K562 (cell line): ENCODE results near the gene GPRC5B. TPM values are rescaled to one million over a fixed set of nuclear protein-coding genes. Genes with fewer than 3 reads are reported as not detected.
A peak's percentile ranks its signal among the peaks of the same experiment; 100 is the strongest.

ENCODE experiments used
- ATAC-seq: fragments of 200-7000 bp; cut with Tn5 transposase; 3 replicates; pipeline ENCODE4 v1.9.1; 2020; ENCODE audit warnings: moderate library complexity
- BruUV-seq: library from RNA; stranded (reverse); fragments of 400-500 nt; replicated peaks from 2 replicates; lab custom pipeline; 2021; lab: Mats Ljungman, UMichigan
- CTCF ChIA-PET: fragments of 300-600 bp; formaldehyde crosslinking; extraction: SDS; loops from one replicate; lab custom pipeline; 2021; ENCODE audit warnings: low intra/inter-chr PET ratio; lab: Yijun Ruan, JAX
- POLR2A ChIA-PET: fragments of 300-600, 350-650 bp; sonication (Branson Sonifier 250); formaldehyde crosslinking; extraction: SDS; loops from one replicate; lab custom pipeline; 2021; ENCODE audit warnings: antibody characterized with exemption, inconsistent platforms; lab: Yijun Ruan, JAX
- DNase-seq, 4 experiments: peaks; one replicate each; pipeline versions ENCODE4 v3.0.0 to v3.0.0-alpha.2; 2011 to 2018; ENCODE audit warnings: low spot score in 3 of 4, mixed read lengths in 3 of 4; ENCODE audit errors: extremely low read depth in 1 of 4
- FAIRE-seq: peaks from 2 replicates; lab custom pipeline; 2011; peaks lifted over from hg19 to GRCh38; lab: Jason Lieb, UNC
- H2AFZ ChIP-seq: 2 replicates; pipeline ENCODE4 v1.6.0; 2011; ENCODE audit warnings: low read depth, low read length, control low read depth, inconsistent platforms
- H3K27ac ChIP-seq: fragments of 200-600 bp; 3 replicates; pipeline ENCODE4 v1.8.0; 2011; ENCODE audit warnings: low read depth, mild to moderate bottlenecking, control low read depth, inconsistent platforms, low read length, moderate library complexity, mixed read lengths; ENCODE audit errors: extremely low read depth
- H3K27me3 ChIP-seq, 2 experiments: fragments of 300-600 bp in 1 of 2; 2 replicates in 1 of 2; 3 replicates in 1 of 2; pipeline versions ENCODE4 v1.6.0 to v1.8.0; 2011; ENCODE audit warnings: inconsistent platforms in 2 of 2, low read length in 2 of 2, mild to moderate bottlenecking in 1 of 2, mixed read lengths in 1 of 2, moderate library complexity in 1 of 2; ENCODE audit not compliant: control insufficient read depth in 2 of 2, insufficient read depth in 2 of 2
- H3K36me3 ChIP-seq: fragments of 300-600 bp; 3 replicates; pipeline ENCODE4 v1.8.0; 2011; ENCODE audit warnings: mild to moderate bottlenecking, low read length, inconsistent platforms; ENCODE audit not compliant: control insufficient read depth, insufficient read depth
- H3K4me1 ChIP-seq, 2 experiments: fragments of 200-600 bp in 1 of 2; replicated peaks in 1 of 2; 2 replicates in 1 of 2; 3 replicates in 1 of 2; pipeline versions ENCODE4 v1.5.1 to v1.8.0; 2011; ENCODE audit warnings: inconsistent platforms in 2 of 2, low read length in 2 of 2, mild to moderate bottlenecking in 1 of 2, mixed read lengths in 1 of 2, moderate library complexity in 1 of 2; ENCODE audit not compliant: control insufficient read depth in 2 of 2, insufficient read depth in 2 of 2
- H3K4me2 ChIP-seq: 2 replicates; pipeline ENCODE4 v1.6.1; 2011; ENCODE audit warnings: low read length, control low read depth, inconsistent platforms, mixed read lengths; ENCODE audit not compliant: insufficient read depth
- H3K4me3 ChIP-seq: fragments of 200-600 bp; sonication (generic), shearing (Covaris generic); 2 replicates; pipeline ENCODE4 v1.5.1; 2016; ENCODE audit warnings: control low read depth, inconsistent platforms
- H3K79me2 ChIP-seq: fragments of 200-600 bp; 3 replicates; pipeline ENCODE4 v1.8.0; 2011; ENCODE audit warnings: low read length, inconsistent platforms; ENCODE audit not compliant: control insufficient read depth, insufficient read depth
- H3K9ac ChIP-seq, 2 experiments: 2 replicates each; pipeline versions ENCODE4 v1.6.0 to v1.6.1; 2011; ENCODE audit warnings: low read depth in 2 of 2, low read length in 2 of 2, control low read depth in 1 of 2, inconsistent platforms in 1 of 2, mild to moderate bottlenecking in 1 of 2, mixed read lengths in 1 of 2; ENCODE audit not compliant: insufficient read depth in 1 of 2
- H3K9me1 ChIP-seq: one replicate; pipeline ENCODE4 v1.6.0; 2011; ENCODE audit warnings: inconsistent platforms, mild to moderate bottlenecking, low read length, moderate library complexity; ENCODE audit not compliant: control insufficient read depth, insufficient read depth
- H3K9me3 ChIP-seq: replicated peaks from 2 replicates; pipeline ENCODE4 v1.5.1; 2011; ENCODE audit warnings: low read depth, low read length, inconsistent platforms; ENCODE audit not compliant: control insufficient read depth, insufficient read depth
- H4K20me1 ChIP-seq: replicated peaks from 2 replicates; pipeline ENCODE4 v1.6.1; 2011; ENCODE audit warnings: low read length, inconsistent platforms, mixed read lengths; ENCODE audit not compliant: control insufficient read depth, insufficient read depth
- DEAF1 ChIP-seq: fragments of 450-650 bp; formaldehyde crosslinking; IDR thresholded peaks from 2 replicates; pipeline ENCODE4 v1.4.0; 2020; ENCODE audit warnings: mild to moderate bottlenecking, moderate library complexity
- DPF2 ChIP-seq: fragments of 450-650 bp; IDR thresholded peaks from 2 replicates; pipeline ENCODE4 v1.6.1; 2016
- ERF ChIP-seq: fragments of 450-650 bp; formaldehyde crosslinking; IDR thresholded peaks from 2 replicates; pipeline ENCODE4 v1.4.0; 2020; ENCODE audit warnings: mild to moderate bottlenecking, mixed read lengths
- GABPB2 ChIP-seq: fragments of 250-450 bp; sonication (Bioruptor Pico); conservative IDR thresholded peaks from 2 replicates; pipeline ENCODE4 v1.5.1; 2021; ENCODE audit warnings: mild to moderate bottlenecking
- MYBL2 ChIP-seq, 2 experiments: fragments of 450-650 bp in 1 of 2; sonication (generic) in 1 of 2; formaldehyde crosslinking in 1 of 2; IDR thresholded peaks; 2 replicates each; pipeline versions ENCODE4 v1.6.1 to v1.8.1; 2017 to 2022; ENCODE audit warnings: borderline replicate concordance in 1 of 2, inconsistent platforms in 1 of 2, low read depth in 1 of 2, mild to moderate bottlenecking in 1 of 2, missing genetic modification reagents in 1 of 2, moderate library complexity in 1 of 2
- NRF1 ChIP-seq, 2 experiments: fragments of 450-650 bp; IDR thresholded peaks in 1 of 2; conservative IDR thresholded peaks in 1 of 2; 2 replicates each; pipeline ENCODE4 v1.6.1; 2014; ENCODE audit warnings: mild to moderate bottlenecking in 2 of 2
- SAFB ChIP-seq: fragments of 200-400 bp; formaldehyde crosslinking; IDR thresholded peaks from 2 replicates; pipeline ENCODE4 v1.6.1; 2017; ENCODE audit warnings: low read depth, low read length, borderline replicate concordance
- TEAD4 ChIP-seq, 2 experiments: sonication (generic) in 1 of 2; formaldehyde crosslinking in 1 of 2; IDR thresholded peaks; 2 replicates each; pipeline versions ENCODE4 v1.6.1 to v1.8.0; 2012 to 2022; ENCODE audit warnings: borderline replicate concordance in 1 of 2, inconsistent platforms in 1 of 2, low read length in 1 of 2, mild to moderate bottlenecking in 1 of 2, missing genetic modification reagents in 1 of 2
- ZKSCAN3 ChIP-seq: fragments of 250-450 bp; sonication (Bioruptor Pico); IDR thresholded peaks from 2 replicates; pipeline ENCODE4 v1.4.0; 2020
- WGBS: fragments of 100-300 bp; shearing (Covaris generic); methylation state at CpG from one replicate; pipeline ENCODE4 v1.1.6; 2016; ENCODE audit warnings: low coverage, mixed read lengths; ENCODE audit not compliant: insufficient coverage; ENCODE audit errors: missing lambda C conversion rate; 5-methylcytosine and 5-hydroxymethylcytosine counted together
- in situ Hi-C: fragments of 300-500 bp; cut with MboI; formaldehyde crosslinking; loops from 4 replicates; pipeline ENCODE4 v1.15.0; 2018; ENCODE audit warnings: inconsistent platforms, mixed read lengths
- intact Hi-C: fragments of 100-400 bp; cut with micrococcal nuclease; formaldehyde crosslinking; loops from 2 replicates; pipeline ENCODE4 v1.14.2; 2022
- polyA plus RNA-seq, 8 experiments: library from polyadenylated mRNA; depleted of rRNA in 4 of 8; stranded (reverse) in 5 of 8; unstranded in 3 of 8; fragments of >200 nt; fragmentation: Nextera tagmentation in 2 of 8; fragmentation: Illumina TruSeq in 1 of 8; extraction: Ambion mirVana in 2 of 8; extraction: Trizol in 1 of 8; gene quantifications; 2 replicates each; pipeline versions ENCODE4 v1.2.1 to v1.2.3, GENCODE V29; 2011 to 2014; ENCODE audit warnings: inconsistent platforms in 1 of 8, missing spikeins in 1 of 8
- total RNA-seq, 7 experiments: library from RNA; depleted of rRNA in 6 of 7; stranded (reverse); fragments of >200 nt in 6 of 7; fragmentation: Illumina TruSeq in 2 of 7; extraction: Trizol in 2 of 7; gene quantifications; 2 replicates each; pipeline versions ENCODE4 v1.2.1 to v1.2.3, GENCODE V29; 2011 to 2021; ENCODE audit warnings: low replicate concordance in 1 of 7

Gene GPRC5B
- total and polyA plus RNA-seq, 9 of the 15 experiments (the other 6 are each of a cell fraction or from before 2014, with no cell fraction given): 0.65 to 5.5 (median 1.3) TPM

- no peak overlapping the region for H2AFZ ChIP-seq
- H3K4me3 ChIP-seq: no peak overlapping the region
- ChIA-PET CTCF (no interaction called here), POLR2A (interaction anchor here (1.1 kb wide), 1 partner anchor 13 kb away, joined by 3 read pairs; no protein-coding TSS in a partner anchor)
- in situ Hi-C loops: no loop called here
- H3K27ac ChIP-seq: no peak overlapping the region
- peaks cover 2 to 6% of the 10 kb centered on the region in 2 experiments; a peak in 1 of 5 replicates for H3K27me3 ChIP-seq
- H3K9me3 ChIP-seq: no peaks in the 10 kb centered on the region
- H4K20me1 ChIP-seq: no peaks in the 10 kb centered on the region
- FAIRE-seq (peak; percentile 37), DNase-seq (no peak), ATAC-seq (no peak)
- H3K9ac ChIP-seq: no peak overlapping the region
- BruUV-seq: no TSS peak
- no peaks in the 10 kb centered on the region for H3K9me1 ChIP-seq
- peaks cover 0 to under 1% of the 10 kb centered on the region in 2 experiments; a peak in 1 of 5 replicates for H3K4me1 ChIP-seq
- WGBS: 22% methylated on average over 11 of the region's 11 CpGs
- no peaks in the 10 kb centered on the region for H3K36me3 ChIP-seq
- H3K79me2 ChIP-seq: no peaks in the 10 kb centered on the region
- H3K4me2 ChIP-seq: no peak overlapping the region
- intact Hi-C loops: no loop called here
- TF ChIP-seq SAFB (no peak), DEAF1 (CRISPR knock-in tag) (no peak), TEAD4 (IDR thresholded peaks at IDR 0.05; ENCODE audit: low read length) (no peak), TEAD4 (CRISPR knock-in tag; IDR thresholded peaks at IDR 0.05; ENCODE audit: borderline replicate concordance) (no peak), DPF2 (no peak), ERF (no peak), GABPB2 (CRISPR knock-in tag) (no peak), ZKSCAN3 (CRISPR knock-in tag) (no peak), MYBL2 (IDR thresholded peaks at IDR 0.05; ENCODE audit: low read depth) (no peak), MYBL2 (CRISPR knock-in tag; IDR thresholded peaks at IDR 0.05; ENCODE audit: borderline replicate concordance) (no peak), NRF1 (conservative IDR thresholded peaks at IDR 0.05 in 1 of 2, IDR thresholded peaks at IDR 0.05 in 1 of 2) (no peak)
Observed at GRCh38 chr16:19850131-19850817, 34.4 kb downstream of the GPRC5B start.
